ENCODE results near the gene OR10A6.

The OR10A6 gene

DNA sequence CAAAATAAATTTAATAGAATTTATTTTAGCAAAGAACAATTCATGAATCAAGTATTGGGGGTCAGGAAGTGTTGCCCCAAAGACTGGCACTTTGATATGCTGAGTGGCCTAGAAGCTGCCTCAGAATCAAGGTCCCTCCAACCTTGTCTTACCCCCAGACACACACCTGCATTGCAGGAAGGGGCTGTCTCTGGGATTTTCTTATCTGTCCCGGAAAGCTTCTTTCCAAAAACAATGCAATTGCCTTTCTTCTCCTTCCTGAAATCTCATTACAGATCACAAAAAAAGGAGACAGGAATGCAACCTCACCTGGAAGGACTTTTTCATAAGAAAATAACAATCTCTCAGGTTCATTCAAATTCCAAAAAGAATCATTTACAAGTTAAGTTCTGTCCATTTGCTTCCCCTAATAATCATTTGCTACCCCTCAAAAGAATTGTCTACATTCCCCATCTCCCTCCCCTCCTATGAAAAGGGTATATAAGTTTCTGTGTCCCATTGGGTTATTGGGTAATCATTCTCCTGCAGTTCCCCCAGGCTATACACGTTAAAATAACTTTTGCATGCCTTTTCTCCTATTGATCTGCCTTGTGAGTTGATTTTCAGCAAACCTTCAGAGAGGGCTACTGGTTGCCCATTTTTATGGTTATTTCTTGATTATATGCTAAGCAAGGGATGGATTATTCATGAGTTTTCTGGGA lies 21.3 kb downstream of the OR10A6 start:
- no peak for DNase-seq (ENCODE audit: low read depth)

DNA sequence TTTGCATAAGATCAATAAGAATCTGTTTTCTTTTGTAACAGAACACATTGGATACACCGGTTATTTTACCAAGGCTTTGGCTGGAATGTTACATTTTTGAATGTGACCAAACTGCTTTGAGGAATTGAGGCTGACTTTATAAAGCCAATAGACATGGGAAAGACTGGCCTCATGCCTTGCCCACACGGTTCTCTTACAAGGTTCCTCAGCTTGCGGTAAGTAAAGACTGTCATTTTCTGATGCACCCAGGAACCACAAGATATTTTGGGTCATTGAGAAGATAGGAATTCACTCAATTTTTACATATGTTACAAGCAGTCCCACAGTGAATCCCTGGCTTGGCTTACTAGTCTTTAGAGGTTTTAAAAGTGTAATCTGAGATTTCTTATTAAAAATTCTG lies 23.9 kb downstream of the OR10A6 start:
- no peak for DNase-seq (ENCODE audit: low read depth)

DNA sequence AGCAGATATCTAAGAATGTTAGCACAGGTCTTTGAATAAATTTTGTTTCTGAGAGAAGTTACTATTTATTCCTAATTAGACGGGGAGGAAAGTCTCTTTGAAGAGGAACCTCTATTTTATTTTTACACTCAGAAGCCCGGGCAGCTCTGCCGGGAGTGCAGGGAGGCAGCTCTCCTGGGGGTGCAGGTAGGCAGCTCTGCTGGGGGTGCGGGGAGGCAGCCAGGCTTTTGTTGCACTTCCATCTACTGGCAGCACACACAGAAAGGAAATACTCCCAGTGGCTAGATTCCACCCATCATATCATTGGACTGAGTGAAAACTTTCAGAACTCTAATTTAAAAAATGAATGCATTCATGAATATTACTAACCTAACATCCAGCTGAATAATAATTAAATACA lies 24.6 kb downstream of the OR10A6 start:
- DNase-seq (ENCODE audit: low read depth) = no peak

DNA sequence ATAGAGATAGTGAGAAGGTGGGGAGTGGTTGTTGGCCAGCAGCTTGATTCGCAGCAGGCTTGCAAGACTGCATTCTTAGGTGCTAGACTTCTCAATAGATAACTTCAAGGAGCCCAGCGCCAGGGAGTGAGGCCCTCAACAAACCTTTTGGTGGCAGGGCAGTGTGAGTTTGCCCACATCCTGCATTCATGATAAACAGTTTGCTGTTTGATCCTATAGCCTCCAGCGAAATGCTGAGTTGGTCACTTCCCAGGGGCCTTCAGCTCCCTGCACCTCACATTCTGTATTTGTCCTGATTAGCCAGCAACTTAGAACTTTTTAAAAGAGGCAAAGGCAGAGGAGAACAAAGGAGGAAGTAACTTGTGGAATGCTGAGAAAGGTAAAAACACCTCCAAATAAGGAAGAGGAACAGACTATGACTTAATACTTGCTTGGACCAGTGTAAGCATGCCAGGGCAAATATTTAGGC lies 25.1 kb downstream of the OR10A6 start:
- DNase-seq (ENCODE audit: low read depth) = no peak

DNA sequence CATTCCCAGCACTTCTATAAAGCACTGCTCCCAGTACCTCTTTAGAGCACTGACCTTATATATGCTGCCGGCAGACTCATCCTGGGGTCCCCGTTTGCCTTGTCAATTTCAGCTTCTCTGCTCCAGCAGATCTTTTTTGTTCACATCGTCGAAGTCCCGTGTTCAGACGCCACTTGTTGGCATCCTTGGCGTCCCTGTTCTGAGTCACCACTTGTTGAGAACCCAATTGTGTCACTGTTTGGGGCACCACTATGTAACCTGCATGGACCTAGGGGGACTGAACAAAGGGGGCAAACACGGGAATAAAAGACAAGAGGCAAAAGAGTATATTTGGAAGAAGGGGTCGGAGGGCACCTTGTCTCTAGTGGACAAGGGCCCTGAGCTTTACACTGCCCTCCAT lies 25.5 kb downstream of the OR10A6 start:
- DNase-seq (ENCODE audit: low read depth) = no peak

DNA sequence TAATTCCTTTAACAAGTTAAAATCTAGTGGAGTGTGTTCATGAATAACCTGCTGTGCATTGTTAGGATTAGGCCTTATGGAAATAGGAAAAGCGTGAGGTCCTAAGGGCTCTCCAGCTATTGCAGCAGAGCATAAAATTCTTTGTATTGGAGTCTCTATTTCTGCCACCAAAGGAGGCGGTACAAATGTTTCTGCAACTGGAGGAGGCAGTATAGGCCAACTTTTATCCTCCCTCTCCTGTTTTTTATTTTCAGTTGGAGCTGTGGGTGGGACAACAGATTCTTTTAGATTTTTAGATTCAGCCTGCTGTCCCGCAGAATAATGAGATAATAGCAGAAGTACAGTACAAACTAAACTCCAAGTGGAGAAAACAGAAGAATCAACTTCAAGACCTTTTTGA lies 26.2 kb downstream of the OR10A6 start:
- DNase-seq (ENCODE audit: low read depth) = no peak

DNA sequence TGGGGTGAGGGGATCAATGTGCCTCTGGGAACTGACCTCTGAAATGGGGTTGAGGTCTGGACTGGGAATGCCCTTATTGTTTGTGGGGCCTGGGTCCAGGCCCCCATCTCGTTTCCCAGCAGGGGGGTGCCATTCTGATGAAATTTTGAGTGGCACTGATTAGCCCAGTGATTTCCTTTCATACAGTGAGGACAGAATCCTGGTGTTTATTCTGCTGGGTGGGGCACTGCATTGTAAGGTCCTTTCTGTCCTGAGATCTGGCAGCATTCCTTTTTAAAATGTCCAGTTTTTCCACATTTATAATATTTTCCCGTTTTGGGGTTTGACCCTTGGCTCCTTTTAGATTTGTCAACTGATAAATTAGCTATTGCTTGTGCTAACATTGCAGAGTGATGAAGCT lies 27.1 kb downstream of the OR10A6 start:
- no peak for DNase-seq (ENCODE audit: low read depth)

DNA sequence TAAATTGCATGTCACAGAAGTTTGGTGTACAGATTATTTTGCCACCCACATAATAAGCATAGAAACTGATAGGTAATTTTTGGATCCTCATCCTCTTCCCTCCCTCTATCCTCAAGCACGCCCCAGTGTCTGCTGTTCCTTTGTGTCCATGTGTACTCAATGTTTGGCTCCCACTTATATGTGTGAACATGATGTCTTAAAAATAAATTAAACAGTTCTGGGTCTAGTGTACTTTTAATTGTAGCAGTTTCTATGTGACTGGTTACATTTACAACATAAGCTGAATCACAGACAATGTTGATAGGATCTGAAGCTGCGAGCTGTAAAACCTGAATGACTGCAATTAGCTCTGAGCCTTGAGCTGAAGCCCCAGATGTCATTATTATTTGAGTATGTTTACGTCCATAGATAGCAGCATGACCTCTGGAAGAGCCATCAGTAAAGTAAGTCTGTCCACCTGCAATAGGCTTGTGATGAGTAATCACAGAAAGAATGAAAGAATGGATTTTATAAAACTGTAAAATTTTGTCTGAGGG lies 29.7 kb downstream of the OR10A6 start:
- DNase-seq (ENCODE audit: low read depth) = no peak

DNA sequence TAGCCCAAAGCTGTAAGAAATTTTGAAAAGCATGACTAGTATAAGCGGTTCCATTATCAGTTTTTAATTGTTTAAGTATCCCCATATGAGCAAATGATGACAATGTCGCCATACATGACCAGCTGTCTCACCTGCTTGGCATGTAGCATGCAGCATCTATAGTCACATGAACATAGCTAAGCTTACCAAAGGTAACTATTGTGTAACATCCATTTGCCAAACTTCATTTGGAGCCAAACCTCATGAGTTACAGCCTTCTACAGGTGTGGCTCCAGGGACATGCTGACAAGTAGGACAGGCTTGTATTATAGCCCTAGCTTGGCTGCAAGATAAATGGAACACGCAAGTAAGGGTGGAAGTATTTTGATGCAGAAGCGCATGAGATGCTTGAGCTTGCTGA lies 30.4 kb downstream of the OR10A6 start:
- no peak for DNase-seq (ENCODE audit: low read depth)

DNA sequence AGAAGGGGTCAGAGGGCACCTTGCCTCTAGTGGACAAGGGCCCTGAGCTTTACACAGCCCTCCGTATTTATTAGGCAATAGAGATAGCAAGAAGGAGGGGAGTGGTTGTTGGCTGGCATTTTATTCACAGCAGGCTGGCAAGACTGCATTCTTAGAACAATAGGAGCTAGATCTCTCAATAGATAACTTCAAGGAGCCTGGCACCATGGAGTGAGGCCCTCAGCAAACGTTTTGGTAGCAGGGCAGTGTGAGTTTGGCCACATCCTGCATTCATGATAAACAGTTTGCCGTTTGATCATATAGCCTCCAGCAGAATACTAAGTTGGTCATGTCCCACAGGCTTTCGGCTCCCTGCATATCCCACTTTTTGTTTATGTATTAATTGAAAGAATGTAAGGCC lies 31.6 kb downstream of the OR10A6 start:
- DNase-seq (ENCODE audit: low read depth) = no peak

DNA sequence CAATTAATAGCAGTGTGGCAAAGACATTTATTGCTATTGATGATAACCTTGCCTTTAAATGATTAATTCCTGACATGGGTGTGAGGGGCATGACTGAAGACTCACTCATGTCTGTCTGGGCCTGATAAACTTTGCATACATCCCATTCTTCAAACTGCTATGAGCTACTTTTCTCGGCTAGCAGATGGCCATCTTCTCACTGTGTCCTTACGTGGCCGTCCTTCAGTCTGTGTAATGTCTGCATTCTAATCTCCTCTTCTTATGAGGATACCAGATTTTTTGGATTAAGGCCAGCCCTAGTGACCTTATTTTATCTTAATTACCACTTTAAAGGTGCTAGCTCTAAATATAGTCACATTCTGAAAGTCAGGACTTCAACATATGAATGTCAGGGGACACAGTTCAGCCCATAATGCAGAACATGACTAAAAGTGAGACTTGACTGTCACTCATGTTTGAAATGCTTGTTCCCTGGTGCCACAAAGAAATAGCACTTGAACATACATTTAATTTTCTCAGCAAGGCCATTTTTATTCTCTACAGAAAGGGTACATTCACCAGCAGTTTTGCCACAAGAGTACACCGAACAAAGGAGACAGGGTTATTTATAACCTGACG lies 32.3 kb downstream of the OR10A6 start:
- DNase-seq (ENCODE audit: low read depth) = no peak

DNA sequence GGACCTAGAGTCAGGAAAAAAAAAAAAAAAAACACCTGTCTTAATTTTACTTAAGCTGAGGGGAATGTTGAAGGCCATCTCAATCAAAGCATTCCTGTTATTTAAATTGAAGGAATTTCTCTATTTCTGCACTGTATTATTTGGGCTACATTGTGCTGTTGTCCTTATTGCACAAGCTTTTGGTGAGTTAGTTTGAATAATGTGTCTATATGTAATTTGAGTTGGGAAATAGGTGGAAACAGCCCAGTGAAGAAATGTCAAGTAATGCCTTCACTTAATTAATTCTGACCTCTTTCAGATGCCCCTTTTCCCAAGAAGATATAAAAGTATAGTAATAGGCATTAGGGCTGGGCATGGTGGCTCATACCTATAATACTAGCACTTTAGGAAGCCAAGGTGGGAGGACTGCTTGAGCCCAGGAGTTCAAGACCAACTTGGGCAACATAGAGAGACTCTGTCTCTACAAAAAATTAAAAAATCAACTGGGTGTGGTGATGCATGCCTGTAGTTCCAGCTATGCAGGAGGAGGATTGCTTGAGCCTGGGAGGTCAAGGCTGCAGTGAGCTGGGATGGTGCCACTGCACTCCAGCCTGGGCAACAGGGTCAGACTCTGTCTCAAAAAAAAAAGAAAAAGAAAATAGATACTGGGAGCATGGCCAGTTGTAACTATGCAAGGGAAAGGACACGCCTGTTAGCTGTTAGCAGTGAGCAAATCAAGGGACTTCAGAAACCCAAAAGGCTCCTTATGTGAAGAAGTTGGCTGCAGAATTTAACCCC lies 34.9 kb downstream of the OR10A6 start:
- no peak for DNase-seq (ENCODE audit: low read depth)

DNA sequence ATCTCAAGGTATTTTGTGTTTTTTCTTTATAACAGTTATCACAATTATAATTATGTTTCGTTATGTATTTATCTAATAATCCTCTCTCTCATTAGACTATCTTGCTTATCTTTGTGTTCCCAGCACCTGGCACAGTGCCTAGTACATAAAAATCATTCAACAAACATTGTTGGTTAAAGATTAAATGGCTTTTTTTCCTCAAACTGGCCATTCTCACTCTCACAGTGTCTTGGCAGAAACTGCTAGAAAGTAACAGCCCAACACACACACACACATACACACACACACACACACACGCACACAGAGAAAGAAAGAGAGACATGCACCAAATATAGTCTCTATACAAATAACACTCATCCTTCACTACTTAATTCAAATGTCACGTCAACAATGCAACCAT lies 36.8 kb downstream of the OR10A6 start:
- no peak for DNase-seq (ENCODE audit: low read depth)

DNA sequence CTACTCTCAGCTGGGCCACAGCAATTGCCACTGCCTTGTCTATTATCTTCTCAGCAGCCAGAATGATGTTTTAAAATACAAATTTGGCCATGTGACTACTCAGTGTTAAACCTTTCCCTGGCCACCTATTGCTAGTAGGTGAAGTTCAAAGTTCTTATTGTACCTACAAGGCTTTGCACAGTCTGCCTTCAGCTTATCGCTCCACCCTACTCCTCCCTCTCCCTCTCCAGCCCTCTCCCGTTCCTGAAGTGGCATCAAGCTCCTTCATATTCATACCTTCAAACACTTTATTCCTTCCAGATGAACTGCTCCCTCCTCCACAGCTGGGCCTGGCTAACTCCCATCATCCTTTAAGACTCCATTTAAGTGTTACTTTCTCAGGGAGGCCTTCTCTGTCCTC lies 37.3 kb downstream of the OR10A6 start:
- no peak for DNase-seq (ENCODE audit: low read depth)

DNA sequence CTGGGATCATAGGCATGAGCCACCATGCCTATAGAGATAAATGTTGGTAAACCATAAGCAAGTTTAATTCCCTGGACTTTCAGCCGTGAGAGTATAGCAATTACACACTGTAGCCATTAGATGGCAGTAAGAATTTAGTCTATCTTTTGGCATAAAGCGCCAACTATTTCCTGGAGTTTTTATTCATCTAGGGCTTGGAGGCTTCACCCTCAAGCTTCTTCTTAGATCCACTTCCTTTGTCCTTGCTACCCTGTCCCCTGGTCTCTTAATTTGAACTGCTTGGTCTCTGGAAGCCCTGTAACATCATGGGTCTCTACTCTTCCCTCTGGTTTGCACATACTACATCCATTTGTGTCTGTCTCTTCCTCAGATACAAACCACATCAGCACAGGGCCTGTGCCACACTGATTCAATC lies 38.2 kb downstream of the OR10A6 start:
- no peak for DNase-seq (ENCODE audit: low read depth)

DNA sequence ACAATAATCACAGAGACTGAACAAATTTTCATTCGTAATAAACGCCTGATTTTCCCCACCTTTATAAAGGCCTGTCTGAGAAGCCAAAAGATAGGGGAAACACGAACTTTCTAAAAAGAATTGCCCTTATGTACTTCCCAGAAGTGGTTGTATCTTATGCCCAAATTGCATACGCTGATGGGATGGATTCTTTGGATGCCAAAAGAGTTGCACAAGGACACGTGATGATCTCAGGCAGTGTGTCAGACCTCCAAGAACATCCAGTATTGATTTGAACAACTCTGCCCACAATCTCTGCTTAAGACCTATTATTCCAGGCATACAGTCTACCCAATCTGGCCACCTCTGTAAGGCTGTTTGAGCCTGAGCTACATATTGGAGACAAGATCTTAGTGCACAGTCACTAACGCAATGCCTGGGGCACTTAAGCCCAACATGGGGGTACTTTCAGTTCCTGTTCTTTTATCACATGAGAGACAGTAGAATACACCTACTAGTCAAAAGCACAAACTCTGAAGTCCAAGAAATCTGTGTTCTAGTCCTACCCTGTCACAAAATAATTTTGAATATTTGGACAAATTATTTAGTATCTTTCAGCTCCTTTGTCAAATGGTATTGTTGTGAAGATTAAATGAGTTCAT lies 38.9 kb downstream of the OR10A6 start:
- DNase-seq (ENCODE audit: low read depth) = no peak

DNA sequence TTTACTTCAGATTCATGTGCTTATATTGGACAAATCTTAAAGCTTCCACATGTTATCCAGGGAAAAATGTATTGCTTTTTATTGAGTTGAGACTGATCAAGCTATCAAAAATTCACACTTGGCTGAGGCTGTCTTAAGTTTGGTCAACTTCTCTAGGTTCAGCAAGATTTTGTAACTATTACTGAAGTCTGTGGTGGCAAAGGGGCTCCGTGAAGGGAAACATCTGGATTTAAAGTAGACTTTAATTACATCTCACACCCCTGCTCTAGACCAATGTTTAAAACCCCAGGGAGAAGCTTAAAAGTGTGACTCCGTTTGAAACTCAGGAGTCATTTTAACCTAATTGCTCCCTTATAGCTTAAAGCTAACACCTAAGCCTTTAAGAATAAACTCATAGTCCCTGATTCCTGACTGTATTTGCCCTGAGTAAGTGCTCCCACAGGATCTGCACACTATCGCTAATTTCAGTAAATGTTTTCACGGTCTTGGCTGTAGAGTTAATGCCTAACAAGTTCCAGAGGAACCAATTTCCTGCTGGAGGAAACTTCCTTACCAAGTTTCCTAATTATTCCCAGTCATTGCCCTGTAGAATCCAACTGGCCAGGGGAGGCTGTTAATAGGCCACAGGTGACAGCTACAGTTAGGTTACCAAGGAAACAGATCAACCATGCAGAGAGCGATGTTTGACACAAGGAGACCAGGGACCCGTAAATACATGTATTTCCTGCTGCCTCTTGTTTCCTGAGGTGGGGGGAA lies 40.5 kb downstream of the OR10A6 start:
- DNase-seq (ENCODE audit: low read depth) = no peak

DNA sequence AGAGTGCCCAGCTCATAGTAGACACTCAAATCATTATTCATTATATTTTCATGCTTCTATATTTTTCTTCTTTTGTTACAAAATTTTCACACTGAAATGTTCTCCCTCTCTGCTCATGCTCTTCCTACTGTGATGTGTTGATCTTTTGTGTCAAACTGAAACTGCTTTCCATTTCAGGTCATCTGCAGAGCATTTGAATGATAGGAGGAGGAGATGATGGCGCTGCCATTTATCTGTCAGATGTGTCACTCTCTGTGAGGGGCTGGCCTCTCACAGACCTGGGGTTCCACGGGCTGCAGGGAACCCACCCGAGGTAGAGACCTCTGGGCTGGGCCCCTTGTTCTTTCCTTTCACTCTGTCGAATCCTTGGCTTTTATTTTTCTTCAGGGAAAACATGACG lies 41.1 kb downstream of the OR10A6 start:
- no peak for DNase-seq (ENCODE audit: low read depth)

DNA sequence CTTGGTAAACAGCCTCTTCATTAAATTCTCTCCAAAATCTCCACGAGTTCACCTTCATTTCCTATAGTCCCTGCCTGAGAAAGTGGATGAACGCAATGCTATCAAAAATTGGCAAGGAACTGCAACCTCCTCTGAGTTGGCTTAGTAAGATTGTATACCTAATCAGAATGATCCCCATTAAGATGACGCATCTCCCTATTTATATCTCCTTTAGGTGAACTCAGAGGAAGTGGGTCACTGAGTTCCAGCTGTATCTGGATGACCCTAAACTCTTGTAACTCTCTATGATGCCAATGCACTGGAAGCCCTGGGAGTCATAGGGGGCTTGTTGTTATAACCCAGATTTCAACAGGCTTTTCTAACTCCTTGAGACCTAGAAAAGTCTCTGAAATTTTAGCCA lies 48.2 kb downstream of the OR10A6 start:
- no peak for DNase-seq (ENCODE audit: low read depth)
